Neuron (in vitro differentiated cells): ENCODE results near the gene CASS4.

Experiments used
- H2AFZ ChIP-seq: one replicate; pipeline ENCODE4 v1.6.1; 2013; ENCODE audit warnings: low read depth, mild to moderate bottlenecking, inconsistent platforms, low read length, moderate library complexity
- H3K27me3 ChIP-seq: one replicate; pipeline ENCODE4 v1.6.1; 2013; ENCODE audit warnings: low read length; ENCODE audit not compliant: insufficient read depth
- H3K36me3 ChIP-seq: one replicate; pipeline ENCODE4 v1.6.1; 2013; ENCODE audit warnings: low read length; ENCODE audit not compliant: insufficient read depth
- H3K4me1 ChIP-seq: one replicate; pipeline ENCODE4 v1.6.1; 2013; ENCODE audit warnings: low read length; ENCODE audit not compliant: insufficient read depth
- H3K4me3 ChIP-seq: 2 replicates; pipeline ENCODE4 v1.5.1; 2013; ENCODE audit warnings: mild to moderate bottlenecking, low read length, moderate library complexity
- H3K9me3 ChIP-seq: one replicate; pipeline ENCODE4 v1.6.1; 2013; ENCODE audit warnings: low read length

Gene CASS4

DNA sequence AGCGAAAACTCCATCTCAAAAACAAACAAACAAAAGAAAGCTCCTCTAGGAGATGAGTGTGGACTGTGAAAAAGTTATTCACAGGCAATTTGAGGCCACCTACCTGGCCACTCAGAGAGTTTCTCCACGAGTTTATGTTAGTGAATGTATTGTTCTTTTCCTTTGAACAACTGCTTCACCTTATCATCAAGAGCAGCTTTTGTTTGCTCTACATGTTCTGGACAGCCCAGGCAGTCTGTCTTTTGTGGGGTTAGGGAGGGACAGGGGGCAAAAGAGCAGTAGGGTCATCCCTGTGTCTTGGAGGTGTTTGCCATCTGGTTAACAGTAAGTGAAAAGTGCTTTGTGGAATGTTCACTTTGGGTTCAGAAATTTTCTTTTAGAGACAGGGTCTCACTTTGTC, 8.0 kb downstream of the CASS4 start:
- peaks cover 11% of the 10 kb centered on the region for H3K4me1 ChIP-seq

DNA sequence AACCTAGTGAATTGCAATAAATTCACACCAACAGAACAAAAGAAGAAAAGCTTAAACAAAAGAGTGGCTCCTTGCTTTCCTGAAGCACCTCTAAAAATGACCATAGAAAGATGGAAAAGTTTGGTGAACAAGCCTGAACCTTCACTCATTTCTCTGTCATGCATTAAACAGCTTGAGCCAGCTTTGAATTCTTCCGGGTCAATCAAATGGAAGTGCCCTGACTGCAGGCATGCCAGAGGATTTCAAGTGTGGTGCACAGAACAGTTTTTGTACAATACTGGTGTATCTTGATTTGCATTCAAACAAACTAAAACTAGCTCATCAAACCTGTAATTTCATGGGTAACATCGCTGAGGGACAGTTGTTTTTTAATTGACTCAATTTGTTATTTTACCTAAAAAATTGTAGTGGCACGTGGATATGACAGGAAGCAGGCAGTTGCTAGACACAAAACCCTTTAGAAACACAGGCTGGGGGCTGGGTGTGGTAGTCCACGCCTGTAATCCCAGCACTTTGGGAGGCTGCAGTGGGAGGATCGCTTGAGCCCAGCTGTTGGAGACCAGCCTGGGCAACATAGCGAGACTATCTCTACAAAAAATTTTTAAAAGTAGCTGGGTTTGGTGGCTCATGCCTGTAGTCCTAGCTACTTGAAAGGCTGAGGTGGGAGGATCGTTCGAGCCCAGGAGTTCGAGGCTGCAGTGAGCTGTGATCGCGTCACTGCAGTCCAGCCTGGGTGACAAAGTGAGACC, 9.1 kb downstream of the CASS4 start:
- Histone ChIP-seq H2AFZ (no peak overlapping the region), H3K4me3 (no peak overlapping the region), H3K36me3 (peaks cover 2% of the 10 kb centered on the region), H3K27me3 (no peaks in the 10 kb centered on the region), H3K9me3 (no peaks in the 10 kb centered on the region), H3K4me1 (peaks cover 11% of the 10 kb centered on the region)

More for the DNA sequence above, 8.0 kb downstream of the CASS4 start:
- Histone ChIP-seq H3K4me3 (no peak overlapping the region), H3K36me3 (peaks cover 2% of the 10 kb centered on the region), H3K27me3 (no peaks in the 10 kb centered on the region), H3K9me3 (no peaks in the 10 kb centered on the region), H2AFZ (no peak overlapping the region)

- Histone ChIP-seq H3K36me3 (peaks cover 2% of the 10 kb centered on the region), H3K9me3 (no peaks in the 10 kb centered on the region), H3K4me3 (no peak overlapping the region), H3K27me3 (no peaks in the 10 kb centered on the region), H2AFZ (peak overlapping the region; percentile 42), H3K4me1 (peaks cover 11% of the 10 kb centered on the region)
Observed at GRCh38 chr20:56422076-56422823, 10.2 kb downstream of the CASS4 start.

- Histone ChIP-seq H3K27me3 (no peaks in the 10 kb centered on the region), H3K4me3 (no peak overlapping the region), H3K4me1 (peaks cover 11% of the 10 kb centered on the region), H2AFZ (peak overlapping the region; percentile 42), H3K36me3 (no peaks in the 10 kb centered on the region), H3K9me3 (no peaks in the 10 kb centered on the region)
Observed at GRCh38 chr20:56422824-56423189, 10.7 kb downstream of the CASS4 start.

- peaks cover 11% of the 10 kb centered on the region for H3K4me1 ChIP-seq
- no peak overlapping the region for H2AFZ ChIP-seq
- no peak overlapping the region for H3K4me3 ChIP-seq
- H3K36me3 ChIP-seq = no peaks in the 10 kb centered on the region
- no peaks in the 10 kb centered on the region for H3K9me3 ChIP-seq
- H3K27me3 ChIP-seq = no peaks in the 10 kb centered on the region
Observed at GRCh38 chr20:56423211-56423610, 11.2 kb downstream of the CASS4 start.

DNA sequence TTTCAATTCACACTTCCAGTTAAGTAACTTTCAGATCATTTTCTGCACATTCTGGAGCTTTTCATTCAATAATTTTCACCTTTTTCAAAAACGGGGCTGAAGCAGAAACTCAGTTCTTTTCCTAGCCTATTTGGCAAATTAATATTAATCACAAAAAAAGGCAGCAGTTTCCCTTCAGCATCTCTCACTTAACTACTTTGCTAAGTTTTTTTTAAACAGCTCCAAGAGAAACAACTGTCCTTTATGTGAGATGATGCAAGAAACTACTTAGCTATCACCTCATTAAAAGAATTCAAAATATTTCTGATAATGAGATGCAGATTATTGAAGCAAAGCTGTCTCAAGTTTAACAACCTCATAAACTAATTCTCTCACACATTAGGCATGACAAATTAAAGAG, 11.8 kb downstream of the CASS4 start:
- Histone ChIP-seq H3K4me3 (no peak overlapping the region), H2AFZ (no peak overlapping the region), H3K27me3 (no peaks in the 10 kb centered on the region), H3K36me3 (no peaks in the 10 kb centered on the region), H3K9me3 (no peaks in the 10 kb centered on the region), H3K4me1 (peaks cover 11% of the 10 kb centered on the region)

DNA sequence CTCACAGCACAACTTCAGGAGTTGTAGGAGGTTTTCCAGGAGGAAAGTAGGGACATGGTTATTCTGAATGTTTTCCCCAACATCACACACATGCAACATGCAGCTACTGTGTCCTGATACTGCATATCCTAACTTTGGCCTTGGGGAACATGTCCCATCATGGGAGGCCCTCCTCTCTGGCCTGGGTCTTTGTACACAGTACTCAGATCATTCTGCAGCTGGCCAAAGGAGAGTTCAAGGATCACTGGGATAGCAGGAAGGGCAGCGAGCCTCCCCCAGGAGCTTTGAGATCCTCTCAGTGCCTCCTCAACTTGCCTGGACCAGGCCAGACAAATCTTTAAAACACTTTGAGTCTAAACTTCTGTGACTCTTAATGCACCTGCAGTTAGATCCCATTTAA, 12.9 kb downstream of the CASS4 start:
- H3K27me3 ChIP-seq = no peaks in the 10 kb centered on the region
- H2AFZ ChIP-seq = no peak overlapping the region
- H3K4me1 ChIP-seq = peaks cover 11% of the 10 kb centered on the region
- no peaks in the 10 kb centered on the region for H3K36me3 ChIP-seq
- no peaks in the 10 kb centered on the region for H3K9me3 ChIP-seq
- H3K4me3 ChIP-seq = no peak overlapping the region

DNA sequence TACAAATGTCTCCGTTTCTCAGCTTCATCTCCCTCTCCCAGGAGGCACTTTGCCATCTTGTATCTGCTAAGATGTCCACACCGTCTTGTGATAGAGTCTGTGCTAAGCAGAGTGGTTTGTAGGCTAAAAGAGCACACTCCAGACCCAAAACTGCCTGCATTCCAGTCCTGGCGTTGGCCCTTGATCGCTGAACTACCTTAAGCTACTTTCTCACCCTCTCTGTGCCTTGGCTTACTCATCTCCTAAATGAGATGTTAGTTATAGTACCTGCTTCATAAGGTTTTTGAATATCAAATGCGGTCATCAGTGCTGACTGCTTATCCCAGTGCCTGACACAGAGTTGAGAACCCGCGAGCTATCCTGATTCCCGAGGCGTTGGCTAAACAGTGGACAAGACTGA, 14.0 kb downstream of the CASS4 start:
- peaks cover 11% of the 10 kb centered on the region for H3K4me1 ChIP-seq
- no peaks in the 10 kb centered on the region for H3K9me3 ChIP-seq
- no peaks in the 10 kb centered on the region for H3K36me3 ChIP-seq
- H3K27me3 ChIP-seq = no peaks in the 10 kb centered on the region
- no peak overlapping the region for H2AFZ ChIP-seq
- no peak overlapping the region for H3K4me3 ChIP-seq

GRCh38 chr20:56426926-56427325, 14.9 kb downstream of the CASS4 start:
- H2AFZ ChIP-seq = no peak overlapping the region
- no peaks in the 10 kb centered on the region for H3K36me3 ChIP-seq
- H3K27me3 ChIP-seq = no peaks in the 10 kb centered on the region
- H3K4me1 ChIP-seq = peaks cover 11% of the 10 kb centered on the region
- no peak overlapping the region for H3K4me3 ChIP-seq
- H3K9me3 ChIP-seq = no peaks in the 10 kb centered on the region

DNA sequence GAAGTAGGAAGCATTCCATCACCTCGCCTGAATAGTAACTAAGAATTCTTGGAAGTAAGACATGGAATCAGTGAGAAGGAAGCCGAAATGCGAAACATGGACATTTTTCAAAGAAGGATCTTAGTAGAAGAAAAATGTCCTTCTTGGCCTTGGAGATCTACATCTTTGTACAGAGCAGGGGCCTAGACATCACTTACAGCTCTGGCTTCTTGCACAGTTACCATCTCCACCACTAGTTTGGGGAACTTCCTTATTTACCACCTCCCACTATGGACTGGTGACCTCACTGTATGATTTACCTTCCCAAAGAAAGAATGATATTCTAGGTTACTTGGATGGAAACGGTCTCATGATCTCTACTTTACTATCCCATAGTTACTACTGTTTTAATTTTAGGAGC, 15.7 kb downstream of the CASS4 start:
- Histone ChIP-seq H3K4me3 (no peak overlapping the region), H2AFZ (no peak overlapping the region)

DNA sequence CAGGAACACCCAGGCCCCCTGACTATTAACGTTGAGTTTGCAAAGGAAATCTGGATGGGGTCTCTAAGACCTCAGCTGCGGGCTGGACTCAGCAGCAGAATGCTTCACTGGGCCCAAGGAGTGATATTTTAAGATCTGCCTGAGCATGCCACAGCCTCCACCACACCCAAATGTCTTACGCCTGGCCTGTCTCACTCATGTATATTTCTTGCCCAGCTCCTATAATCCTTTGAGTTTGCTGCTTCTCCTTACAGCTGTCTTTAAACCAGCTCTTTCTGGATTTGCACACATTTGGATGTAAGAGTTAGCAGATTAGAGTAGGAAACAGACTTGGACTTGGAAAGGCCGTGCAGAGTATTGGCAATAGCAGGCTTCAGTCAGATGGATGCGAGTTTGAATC, 16.4 kb downstream of the CASS4 start:
- Histone ChIP-seq H3K27me3 (no peaks in the 10 kb centered on the region), H3K4me1 (no peaks in the 10 kb centered on the region), H3K4me3 (no peak overlapping the region), H3K9me3 (no peaks in the 10 kb centered on the region), H2AFZ (no peak overlapping the region), H3K36me3 (no peaks in the 10 kb centered on the region)

More for the DNA sequence above, 15.7 kb downstream of the CASS4 start:
- H3K36me3 ChIP-seq = no peaks in the 10 kb centered on the region
- H3K9me3 ChIP-seq = no peaks in the 10 kb centered on the region
- no peaks in the 10 kb centered on the region for H3K27me3 ChIP-seq
- H3K4me1 ChIP-seq = peaks cover 3% of the 10 kb centered on the region

DNA sequence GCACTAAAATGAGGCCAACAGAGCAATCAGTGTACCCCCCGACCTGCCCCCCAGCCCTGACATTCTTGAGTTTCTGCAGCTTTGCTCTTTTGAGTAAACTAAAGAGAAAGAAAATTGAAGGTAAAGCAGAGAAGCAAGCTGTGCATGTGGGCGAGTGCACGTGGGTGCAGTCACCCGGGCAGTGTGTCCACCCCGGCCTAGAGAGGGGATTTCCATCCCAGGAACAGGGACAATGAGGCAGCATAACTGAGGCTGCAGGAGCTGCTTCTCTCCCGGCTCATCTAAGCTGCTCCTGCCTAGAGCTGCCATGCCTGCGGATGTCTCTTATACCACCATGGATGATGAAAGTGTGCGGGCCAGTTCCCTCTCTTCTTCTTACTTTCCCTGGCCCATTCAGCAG, 16.8 kb downstream of the CASS4 start:
- Histone ChIP-seq H3K4me1 (no peaks in the 10 kb centered on the region), H3K27me3 (no peaks in the 10 kb centered on the region), H3K36me3 (no peaks in the 10 kb centered on the region), H3K4me3 (no peak overlapping the region), H3K9me3 (no peaks in the 10 kb centered on the region), H2AFZ (no peak overlapping the region)

DNA sequence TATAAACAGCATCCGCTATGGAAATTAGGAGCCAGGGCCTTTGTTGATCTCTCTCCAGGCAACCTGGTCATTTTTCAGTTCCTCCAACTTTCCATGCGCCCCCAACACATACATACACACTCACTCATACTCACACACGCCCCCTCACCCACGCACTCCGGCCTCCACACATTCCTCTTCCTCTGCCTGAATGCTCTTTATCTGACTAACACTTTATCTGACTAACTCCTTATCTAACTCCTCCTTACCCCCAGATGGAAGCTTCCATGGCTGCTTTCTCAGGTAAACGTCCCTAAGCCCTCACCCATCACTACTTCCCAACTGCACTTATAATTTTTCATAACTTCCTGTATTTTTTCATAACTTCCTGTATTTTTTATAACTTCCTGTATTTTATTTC, 17.4 kb downstream of the CASS4 start:
- H3K36me3 ChIP-seq = no peaks in the 10 kb centered on the region
- no peaks in the 10 kb centered on the region for H3K27me3 ChIP-seq
- H2AFZ ChIP-seq = no peak overlapping the region
- H3K9me3 ChIP-seq = no peaks in the 10 kb centered on the region
- no peak overlapping the region for H3K4me3 ChIP-seq
- no peaks in the 10 kb centered on the region for H3K4me1 ChIP-seq
